Ovary (tissue), 3 donors: ENCODE measurements around the gene MS4A4E.

ENCODE experiments used
- CTCF ChIP-seq, 3 donors: fragments of 450-650 bp in 2 of 3; fragments of 200-600 bp in 1 of 3; IDR thresholded peaks; one replicate each; pipeline versions ENCODE4 v1.5.1 to v1.8.0; 2016 to 2022; ENCODE audit warnings: antibody characterized with exemption in 3 of 3, mild to moderate bottlenecking in 1 of 3
- EP300 ChIP-seq: sonication (generic); formaldehyde crosslinking; IDR thresholded peaks from one replicate; pipeline ENCODE4 v1.6.1; 2017; ENCODE audit warnings: antibody characterized with exemption
- POLR2A ChIP-seq: fragments of 450-650 bp; IDR thresholded peaks from one replicate; pipeline ENCODE4 v1.6.1; 2017; ENCODE audit warnings: antibody characterized with exemption, mild to moderate bottlenecking, moderate library complexity
- donor health status: DM: no; HTN: no; CAD: no.

- TF ChIP-seq CTCF (IDR thresholded peaks at IDR 0.05): no peak
- no peak for TF ChIP-seq EP300
- no peak for TF ChIP-seq POLR2A
Measured at GRCh38 chr11:60235321-60235720, 7.6 kb downstream of the MS4A4E start.
